Activated T-cell treated with anti-CD3 and anti-CD28 coated beads, Interleukin-2, amount 50 U/mL, for 4 hours (primary cell): Measurements from ENCODE around the gene NRGN. TPM values are rescaled to one million over a fixed set of nuclear protein-coding genes. Genes with fewer than 3 reads are reported as not detected.
A peak's percentile ranks its signal among the peaks of the same experiment; 100 is the strongest.

Experiments used
- ATAC-seq, 2 donors: fragments of 200-7000 bp; cut with Tn5 transposase; one replicate each; pipeline ENCODE4 v1.10.0; 2021
- DNase-seq: peaks from one replicate; pipeline ENCODE4 v3.0.0-alpha.2; 2020
- H3K27me3 Mint-ChIP-seq: one replicate; pipeline ENCODE4 v1.8.0; 2021; ENCODE audit warnings: low read depth, mixed read lengths
- H3K36me3 Mint-ChIP-seq: one replicate; pipeline ENCODE4 v1.8.0; 2022; ENCODE audit warnings: mixed read lengths; ENCODE audit not compliant: insufficient read depth
- H3K4me1 Mint-ChIP-seq: one replicate; pipeline ENCODE4 v1.8.0; 2021; ENCODE audit warnings: low read depth, mixed read lengths
- H3K4me3 Mint-ChIP-seq: one replicate; pipeline ENCODE4 v1.8.0; 2021; ENCODE audit warnings: mild to moderate bottlenecking, moderate library complexity, mixed read lengths
- H3K9me3 Mint-ChIP-seq: one replicate; pipeline ENCODE4 v1.8.0; 2021; ENCODE audit warnings: mixed read lengths
- total RNA-seq, 3 donors: library from RNA; stranded (reverse); gene quantifications; one replicate each; pipeline ENCODE4 v1.2.1, GENCODE V29; 2021

Gene NRGN
- total RNA-seq, 3 donors from 2014 or later = 1.2 to 2.4 (median 1.6) TPM

DNA sequence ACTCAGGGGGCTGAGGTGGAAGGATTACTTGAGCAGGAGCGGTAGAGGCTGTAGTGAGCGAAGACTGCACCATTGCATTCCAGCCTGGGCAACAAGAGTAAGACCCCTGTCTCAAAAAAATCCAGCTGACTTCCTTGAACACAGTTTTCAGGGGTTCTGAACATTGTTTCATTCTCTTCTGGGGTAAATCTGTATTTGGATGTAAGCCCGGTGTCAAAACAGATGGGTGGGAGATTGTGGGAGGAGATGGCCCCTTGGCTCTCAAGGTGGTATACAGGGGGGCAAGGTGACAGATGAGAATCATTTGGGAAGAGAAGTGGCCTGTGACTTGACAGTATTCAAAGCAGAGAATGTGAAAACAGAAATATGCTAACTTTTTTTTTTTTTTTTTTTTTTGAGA, 17.6 kb downstream of the NRGN start:
- H3K9me3 Mint-ChIP-seq = no peaks in the 10 kb centered on the region
- H3K4me3 Mint-ChIP-seq = no peak overlapping the region
- peaks cover 51% of the 10 kb centered on the region for H3K27me3 Mint-ChIP-seq
- peaks cover 27% of the 10 kb centered on the region for H3K4me1 Mint-ChIP-seq
- peaks cover 2% of the 10 kb centered on the region for H3K36me3 Mint-ChIP-seq
- DNase-seq = no peak
- no peak for ATAC-seq

DNA sequence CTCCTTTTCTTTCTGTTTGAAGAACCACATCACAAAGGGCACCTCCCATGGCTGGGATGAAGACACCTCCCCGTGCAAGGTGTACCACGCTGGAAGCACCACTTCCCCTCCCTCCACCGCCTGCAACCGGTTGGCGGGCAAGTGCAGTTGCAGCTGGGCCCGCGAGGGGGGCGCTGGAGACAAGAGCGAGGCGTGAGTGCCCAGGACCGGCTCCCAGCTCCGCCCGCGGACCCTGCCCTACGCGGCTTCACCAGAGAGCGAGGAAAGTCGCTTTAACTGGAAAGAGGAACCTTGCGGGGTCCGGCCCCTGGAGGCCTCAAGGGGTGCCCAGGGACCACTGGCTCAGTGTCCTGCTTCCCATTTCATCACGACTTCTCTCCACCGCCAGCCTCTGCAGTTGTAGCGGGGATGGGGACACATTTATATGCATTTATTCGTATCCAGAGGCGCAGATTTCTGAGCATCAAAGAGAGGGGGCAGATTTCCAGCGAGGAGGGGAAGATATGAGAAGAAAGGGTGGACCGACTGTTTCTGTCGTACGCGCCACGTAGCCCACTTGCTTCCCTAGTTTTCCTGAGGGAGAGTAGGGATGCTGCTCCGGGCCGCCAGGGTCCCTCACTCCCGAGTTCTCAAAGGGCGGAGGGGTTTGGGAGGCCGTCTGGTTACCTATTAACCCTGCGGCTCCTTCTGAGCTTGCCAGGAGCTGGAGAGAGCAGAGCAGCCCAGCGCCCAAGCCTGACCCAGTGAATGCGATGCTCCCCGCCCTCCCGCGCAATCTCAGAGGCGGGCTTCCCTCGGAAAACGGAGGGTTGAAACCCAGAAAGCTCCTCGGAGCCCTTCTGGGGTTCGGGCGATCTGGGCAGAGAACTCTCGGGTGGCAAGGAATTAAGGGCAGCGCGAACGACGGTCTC, 18.9 kb downstream of the NRGN start:
- no peaks in the 10 kb centered on the region for H3K9me3 Mint-ChIP-seq
- H3K4me1 Mint-ChIP-seq = peaks cover 33% of the 10 kb centered on the region
- ATAC-seq (peak; percentile 60 to 73), DNase-seq (peak; percentile 55)
- H3K27me3 Mint-ChIP-seq = peaks cover 51% of the 10 kb centered on the region
- H3K36me3 Mint-ChIP-seq = peaks cover 2% of the 10 kb centered on the region
- H3K4me3 Mint-ChIP-seq = peak overlapping the region; percentile 31

GRCh38 chr11:124759266-124760204, 19.8 kb downstream of the NRGN start:
- Mint-ChIP-seq H3K4me3 (peak overlapping the region; percentile 16), H3K27me3 (peaks cover 50% of the 10 kb centered on the region), H3K36me3 (peaks cover 2% of the 10 kb centered on the region), H3K4me1 (peaks cover 33% of the 10 kb centered on the region), H3K9me3 (no peaks in the 10 kb centered on the region)
- ATAC-seq (no peak), DNase-seq (no peak)

DNA sequence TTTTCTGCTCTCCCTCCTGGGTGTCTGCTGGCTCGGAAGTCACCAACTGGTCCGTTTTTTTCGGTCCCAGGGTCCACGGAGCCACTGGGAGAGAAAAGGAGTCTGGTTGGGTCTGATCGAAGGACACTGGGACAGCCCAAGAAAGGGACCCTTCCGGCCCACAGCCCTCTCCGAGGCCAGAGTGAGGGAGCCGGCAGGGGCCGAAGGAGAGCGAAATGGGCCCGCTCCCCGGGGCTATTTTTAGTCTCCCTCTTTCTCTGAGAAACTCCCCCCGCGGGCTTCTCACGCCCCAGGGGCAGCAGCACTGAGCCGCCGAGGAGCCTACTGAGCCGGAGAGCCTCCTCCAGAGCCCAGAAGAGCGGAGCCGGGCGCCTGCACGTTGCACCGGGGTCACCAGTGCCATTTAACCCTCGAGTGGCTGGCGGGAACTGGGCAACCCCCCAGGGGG, 20.5 kb downstream of the NRGN start:
- H3K4me3 Mint-ChIP-seq = no peak overlapping the region
- ATAC-seq (no peak), DNase-seq (no peak)
- H3K9me3 Mint-ChIP-seq = no peaks in the 10 kb centered on the region
- H3K27me3 Mint-ChIP-seq = peaks cover 49% of the 10 kb centered on the region
- H3K36me3 Mint-ChIP-seq = peaks cover 2% of the 10 kb centered on the region
- peaks cover 33% of the 10 kb centered on the region for H3K4me1 Mint-ChIP-seq

GRCh38 chr11:124760806-124761205, 21.1 kb downstream of the NRGN start:
- peaks cover 49% of the 10 kb centered on the region for H3K27me3 Mint-ChIP-seq
- H3K4me3 Mint-ChIP-seq = peak overlapping the region; percentile 31
- no peak for ATAC-seq
- peaks cover 2% of the 10 kb centered on the region for H3K36me3 Mint-ChIP-seq
- peaks cover 33% of the 10 kb centered on the region for H3K4me1 Mint-ChIP-seq
- no peak for DNase-seq
- H3K9me3 Mint-ChIP-seq = no peaks in the 10 kb centered on the region

- no peaks in the 10 kb centered on the region for H3K9me3 Mint-ChIP-seq
- H3K36me3 Mint-ChIP-seq = peaks cover 5% of the 10 kb centered on the region
- ATAC-seq (no peak), DNase-seq (no peak)
- H3K27me3 Mint-ChIP-seq = peaks cover 45% of the 10 kb centered on the region
- peak overlapping the region; percentile 76 for H3K4me3 Mint-ChIP-seq
- peaks cover 33% of the 10 kb centered on the region for H3K4me1 Mint-ChIP-seq
These were observed 21.8 kb downstream of the NRGN start for GRCh38 chr11:124761301-124762104.

GRCh38 chr11:124762105-124762623, 22.4 kb downstream of the NRGN start, which contains the start of gene ESAM:
ESAM (minus strand) TSS chr11:124762290; CDS start chr11:124762154, 136 bp downstream.
- H3K27me3 Mint-ChIP-seq = peaks cover 41% of the 10 kb centered on the region
- H3K9me3 Mint-ChIP-seq = no peaks in the 10 kb centered on the region
- H3K4me3 Mint-ChIP-seq = peak within 1 kb of the TSS; percentile 94
- peak; percentile 63 for DNase-seq
- H3K4me1 Mint-ChIP-seq = peaks cover 33% of the 10 kb centered on the region
- H3K36me3 Mint-ChIP-seq = peaks cover 7% of the 10 kb centered on the region
- ATAC-seq = peak; percentile 73 to 79

DNA sequence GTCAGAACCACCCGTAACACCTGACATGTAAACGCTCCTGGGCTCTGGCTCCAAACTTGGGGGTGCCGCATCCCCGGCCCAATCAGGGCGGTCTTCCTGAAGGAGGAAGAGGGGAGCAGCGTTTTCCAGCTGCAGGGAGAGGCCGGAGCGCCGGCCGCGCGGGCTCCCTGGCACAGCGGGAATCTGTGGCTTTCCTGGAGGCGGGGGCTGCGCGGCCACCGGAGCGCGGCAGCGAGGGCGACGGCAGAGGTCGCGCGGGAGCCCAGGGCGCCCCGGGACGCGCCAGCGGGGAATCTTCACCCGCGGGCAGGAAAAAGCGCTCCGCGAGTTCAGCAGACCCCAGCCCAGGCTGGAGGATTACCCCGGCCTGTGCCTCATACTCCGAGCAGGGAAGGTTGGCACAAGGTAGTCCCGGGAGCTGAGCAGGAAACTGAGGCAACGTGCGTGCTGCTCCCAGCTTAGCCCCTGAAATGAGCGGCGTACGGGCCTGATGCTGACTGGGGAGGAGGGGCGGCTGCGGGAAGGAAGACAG, 22.9 kb downstream of the NRGN start:
- no peak for DNase-seq
- Mint-ChIP-seq H3K4me3 (peak overlapping the region; percentile 94), H3K27me3 (peaks cover 37% of the 10 kb centered on the region), H3K36me3 (peaks cover 7% of the 10 kb centered on the region), H3K4me1 (peaks cover 33% of the 10 kb centered on the region), H3K9me3 (no peaks in the 10 kb centered on the region)
- peak; percentile 36 to 37 for ATAC-seq

- ATAC-seq (peak; percentile 42 to 49), DNase-seq (peak; percentile 86)
- H3K36me3 Mint-ChIP-seq = peaks cover 7% of the 10 kb centered on the region
- H3K4me3 Mint-ChIP-seq = peak overlapping the region; percentile 94
- peaks cover 31% of the 10 kb centered on the region for H3K27me3 Mint-ChIP-seq
- no peaks in the 10 kb centered on the region for H3K9me3 Mint-ChIP-seq
- peaks cover 30% of the 10 kb centered on the region for H3K4me1 Mint-ChIP-seq
These were observed 23.6 kb downstream of the NRGN start for GRCh38 chr11:124763156-124763947.

DNA sequence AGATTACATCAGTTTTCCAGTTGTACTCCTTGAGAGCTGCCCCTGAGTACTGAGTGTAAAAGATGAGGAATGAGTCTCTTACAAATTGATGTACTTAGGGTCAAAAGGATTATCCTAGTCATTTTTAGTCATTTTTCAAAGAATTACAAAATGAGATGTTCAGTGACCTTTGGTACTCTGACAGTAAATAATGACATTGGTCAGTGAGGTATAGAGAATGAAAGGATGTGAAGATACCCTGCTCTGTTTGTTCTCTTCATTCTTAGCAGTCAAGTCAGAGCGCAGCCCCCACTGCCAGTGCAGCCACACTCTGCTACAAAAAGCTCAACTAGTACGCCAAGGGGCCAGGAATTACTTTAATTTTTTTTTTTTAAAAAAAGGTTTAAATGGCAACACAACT, 26.4 kb downstream of the NRGN start:
- no peaks in the 10 kb centered on the region for H3K9me3 Mint-ChIP-seq
- ATAC-seq = no peak
- H3K4me1 Mint-ChIP-seq = peaks cover 11% of the 10 kb centered on the region
- no peak for DNase-seq
- peaks cover 9% of the 10 kb centered on the region for H3K36me3 Mint-ChIP-seq
- H3K27me3 Mint-ChIP-seq = peaks cover 8% of the 10 kb centered on the region
- H3K4me3 Mint-ChIP-seq = no peak overlapping the region

DNA sequence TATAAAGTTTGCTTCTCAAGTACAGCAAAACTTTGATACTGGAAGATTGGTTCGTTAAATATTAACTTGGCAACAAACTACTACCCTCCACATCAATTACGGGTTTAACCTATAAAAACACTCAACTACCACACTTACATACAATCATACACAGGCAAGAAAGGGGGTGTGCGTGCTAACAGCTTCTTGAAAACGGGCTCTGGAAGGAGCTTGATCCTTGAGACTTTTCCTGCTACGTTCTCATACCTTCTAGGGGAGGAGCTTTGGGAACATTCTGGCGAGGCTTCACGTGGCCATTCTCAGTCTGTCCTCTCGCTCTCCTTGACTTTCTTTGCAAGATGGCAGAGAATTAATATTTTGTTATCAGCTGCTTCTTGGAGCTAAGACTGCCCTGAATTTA, 29.2 kb downstream of the NRGN start:
- Mint-ChIP-seq H3K4me1 (no peaks in the 10 kb centered on the region), H3K36me3 (peaks cover 20% of the 10 kb centered on the region), H3K9me3 (no peaks in the 10 kb centered on the region), H3K27me3 (no peaks in the 10 kb centered on the region), H3K4me3 (no peak overlapping the region)
- DNase-seq (no peak), ATAC-seq (no peak)

- Mint-ChIP-seq H3K36me3 (peaks cover 23% of the 10 kb centered on the region), H3K9me3 (no peaks in the 10 kb centered on the region), H3K4me3 (no peak overlapping the region), H3K27me3 (no peaks in the 10 kb centered on the region), H3K4me1 (no peaks in the 10 kb centered on the region)
- ATAC-seq = no peak
- DNase-seq = no peak
These were observed 30.3 kb downstream of the NRGN start for GRCh38 chr11:124769806-124770774.
